ENCODE results near the gene C1orf159. TPM values are rescaled to one million over a fixed set of nuclear protein-coding genes. Genes with fewer than 3 reads are reported as not detected.

C1orf159 gene
- total and polyA plus RNA-seq, 10 of the 15 experiments (the other 5 are each of a cell fraction or from before 2014, with no cell fraction given), result 0.11 to 23.4 (median 8.0) TPM

GRCh38 chr1:1040004-1040991, 75.6 kb downstream of the C1orf159 start:
- in situ Hi-C loops (cut with MboI), result no loop called here
- Histone ChIP-seq H3K4me2 (ENCODE audit: control insufficient read depth, insufficient read depth) (peak overlapping the region; percentile 93), H3K4me3 (peak overlapping the region; percentile 32; the same call in 1 of the 2 replicates), H4K20me1 (ENCODE audit: control insufficient read depth, insufficient read depth) (no peaks in the 10 kb centered on the region), H3K79me2 (ENCODE audit: control insufficient read depth, insufficient read depth, low read length) (no peaks in the 10 kb centered on the region), H3K36me3 (ENCODE audit: control insufficient read depth in 2 of 2, insufficient read depth in 2 of 2, low read length in 1 of 2) (peaks cover 0 to 9% of the 10 kb centered on the region in 2 experiments; a peak in 3 of 4 replicates), H3K9me3 (replicated peaks; ENCODE audit: control insufficient read depth, insufficient read depth, low read length) (no peaks in the 10 kb centered on the region), H3K27ac (ENCODE audit: control insufficient read depth, insufficient read depth) (no peak overlapping the region), H3K4me1 (ENCODE audit: control insufficient read depth, insufficient read depth, low read length) (peaks cover 28% of the 10 kb centered on the region), H2AFZ (ENCODE audit: control insufficient read depth, low read depth, low read length) (no peak overlapping the region), H3K9ac (ENCODE audit: control insufficient read depth, insufficient read depth, low read length) (no peak overlapping the region; the same call in 1 of the 2 replicates), H3K27me3 (replicated peaks in 1 of 2; ENCODE audit: control insufficient read depth in 2 of 2, insufficient read depth in 2 of 2, low read length in 1 of 2) (no peaks in the 10 kb centered on the region)
- WGBS (ENCODE audit: insufficient coverage, insufficient replicate concordance, low lambda C conversion rate, missing lambda C conversion rate), result 3% methylated on average over 83 of the region's 99 CpGs
- DNase-seq (ENCODE audit: low read depth, low spot score) (no peak), FAIRE-seq (no peak), ATAC-seq (peak; percentile 81)
- BruUV-seq (replicated peaks), result no TSS peak
- ChIA-PET CTCF (interaction anchor here (0.6 to 3.3 kb wide), 10 partner anchors 9 to 252 kb away, joined by 3 to 29 read pairs (median 4); no protein-coding TSS in a partner anchor), RAD21 (ENCODE audit: unreplicated experiment) (interaction anchor here (1.0 to 3.5 kb wide), 7 partner anchors 8 to 211 kb away, joined by 3 to 26 read pairs (median 4); partner anchors contain the start of gene ISG15), POLR2A (interaction anchor here (0.6 to 2.4 kb wide), 6 partner anchors 9 to 210 kb away, joined by 3 to 9 read pairs (median 5); no protein-coding TSS in a partner anchor), SMC1A (ENCODE audit: uncharacterized antibody, unreplicated experiment) (interaction anchor here (1.4 to 2.2 kb wide), 4 partner anchors 9 to 251 kb away, joined by 3 to 14 read pairs (median 4); no protein-coding TSS in a partner anchor)
- intact Hi-C loops (cut with micrococcal nuclease; ENCODE audit: unreplicated experiment), result no loop called here
- TF ChIP-seq NRF1 (conservative IDR thresholded peaks at IDR 0.05; ENCODE audit: low read depth, low read length) (no peak), SMAD5 (IDR thresholded peaks at IDR 0.05; ENCODE audit: low read depth) (no peak), POLR2A (IDR thresholded peaks at IDR 0.05; ENCODE audit: low read depth, low read length) (peak; percentile 59), RBBP5 (conservative IDR thresholded peaks at IDR 0.05) (no peak), BHLHE40 (IDR thresholded peaks at IDR 0.05; ENCODE audit: borderline replicate concordance in 1 of 2, low read depth in 2 of 2, low read length in 1 of 2) (peak in 1 of 2 experiments; percentile 80; a peak in 1 of 4 replicates), BACH1 (IDR thresholded peaks at IDR 0.05; ENCODE audit: borderline replicate concordance) (peak; percentile 78), CREB1 (IDR thresholded peaks at IDR 0.05; ENCODE audit: low read depth) (no peak), TBL1XR1 (IDR thresholded peaks at IDR 0.05; ENCODE audit: low read depth, low read length) (no peak), DPF2 (IDR thresholded peaks at IDR 0.05) (peak; percentile 35; the same call in 1 of the 2 replicates), FOXM1 (IDR thresholded peaks at IDR 0.05; ENCODE audit: low read depth, low read length) (no peak), EGR1 (IDR thresholded peaks at IDR 0.05; ENCODE audit: borderline replicate concordance in 1 of 2, low read depth in 2 of 2, low read length in 2 of 2) (0 out of 3 replicates have a peak, but pooled peaks of 1 of the 2 experiments have one; percentile 28), LARP7 (IDR thresholded peaks at IDR 0.05) (peak; percentile 30), CHD4 (IDR thresholded peaks at IDR 0.05) (no peak), ZBTB4 (CRISPR knock-in tag; IDR thresholded peaks at IDR 0.05) (no peak), GATAD2B (conservative IDR thresholded peaks at IDR 0.05; ENCODE audit: low read depth) (peak; percentile 92), KLF5 (IDR thresholded peaks at IDR 0.05; ENCODE audit: partially characterized antibody) (no peak), CREM (IDR thresholded peaks at IDR 0.05; ENCODE audit: low read depth) (no peak)
- TF ChIP-seq, protein P1, sequence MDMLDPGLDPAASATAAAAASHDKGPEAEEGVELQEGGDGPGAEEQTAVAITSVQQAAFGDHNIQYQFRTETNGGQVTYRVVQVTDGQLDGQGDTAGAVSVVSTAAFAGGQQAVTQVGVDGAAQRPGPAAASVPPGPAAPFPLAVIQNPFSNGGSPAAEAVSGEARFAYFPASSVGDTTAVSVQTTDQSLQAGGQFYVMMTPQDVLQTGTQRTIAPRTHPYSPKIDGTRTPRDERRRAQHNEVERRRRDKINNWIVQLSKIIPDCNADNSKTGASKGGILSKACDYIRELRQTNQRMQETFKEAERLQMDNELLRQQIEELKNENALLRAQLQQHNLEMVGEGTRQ (IDR thresholded peaks at IDR 0.05; ENCODE audit: borderline replicate concordance, low read depth, low read length), result no peak

Measured in GM12878 (cell line).